A375 (cell line): ENCODE results near the gene ABCA8. TPM values are rescaled to one million over a fixed set of nuclear protein-coding genes. Genes with fewer than 3 reads are reported as not detected.

Source experiments
- total RNA-seq: library from RNA; depleted of rRNA; stranded (reverse); fragments of >200 nt; shearing (Covaris generic); gene quantifications from 2 replicates; pipeline ENCODE4 v1.2.3, GENCODE V29; 2014; rRNA removed

ABCA8 gene, protein sequence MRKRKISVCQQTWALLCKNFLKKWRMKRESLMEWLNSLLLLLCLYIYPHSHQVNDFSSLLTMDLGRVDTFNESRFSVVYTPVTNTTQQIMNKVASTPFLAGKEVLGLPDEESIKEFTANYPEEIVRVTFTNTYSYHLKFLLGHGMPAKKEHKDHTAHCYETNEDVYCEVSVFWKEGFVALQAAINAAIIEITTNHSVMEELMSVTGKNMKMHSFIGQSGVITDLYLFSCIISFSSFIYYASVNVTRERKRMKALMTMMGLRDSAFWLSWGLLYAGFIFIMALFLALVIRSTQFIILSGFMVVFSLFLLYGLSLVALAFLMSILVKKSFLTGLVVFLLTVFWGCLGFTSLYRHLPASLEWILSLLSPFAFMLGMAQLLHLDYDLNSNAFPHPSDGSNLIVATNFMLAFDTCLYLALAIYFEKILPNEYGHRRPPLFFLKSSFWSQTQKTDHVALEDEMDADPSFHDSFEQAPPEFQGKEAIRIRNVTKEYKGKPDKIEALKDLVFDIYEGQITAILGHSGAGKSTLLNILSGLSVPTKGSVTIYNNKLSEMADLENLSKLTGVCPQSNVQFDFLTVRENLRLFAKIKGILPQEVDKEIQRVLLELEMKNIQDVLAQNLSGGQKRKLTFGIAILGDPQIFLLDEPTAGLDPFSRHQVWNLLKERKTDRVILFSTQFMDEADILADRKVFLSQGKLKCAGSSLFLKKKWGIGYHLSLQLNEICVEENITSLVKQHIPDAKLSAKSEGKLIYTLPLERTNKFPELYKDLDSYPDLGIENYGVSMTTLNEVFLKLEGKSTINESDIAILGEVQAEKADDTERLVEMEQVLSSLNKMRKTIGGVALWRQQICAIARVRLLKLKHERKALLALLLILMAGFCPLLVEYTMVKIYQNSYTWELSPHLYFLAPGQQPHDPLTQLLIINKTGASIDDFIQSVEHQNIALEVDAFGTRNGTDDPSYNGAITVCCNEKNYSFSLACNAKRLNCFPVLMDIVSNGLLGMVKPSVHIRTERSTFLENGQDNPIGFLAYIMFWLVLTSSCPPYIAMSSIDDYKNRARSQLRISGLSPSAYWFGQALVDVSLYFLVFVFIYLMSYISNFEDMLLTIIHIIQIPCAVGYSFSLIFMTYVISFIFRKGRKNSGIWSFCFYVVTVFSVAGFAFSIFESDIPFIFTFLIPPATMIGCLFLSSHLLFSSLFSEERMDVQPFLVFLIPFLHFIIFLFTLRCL (N-terminal part only)
- 0.88 and 5.8 TPM in 2 replicates for total RNA-seq

DNA sequence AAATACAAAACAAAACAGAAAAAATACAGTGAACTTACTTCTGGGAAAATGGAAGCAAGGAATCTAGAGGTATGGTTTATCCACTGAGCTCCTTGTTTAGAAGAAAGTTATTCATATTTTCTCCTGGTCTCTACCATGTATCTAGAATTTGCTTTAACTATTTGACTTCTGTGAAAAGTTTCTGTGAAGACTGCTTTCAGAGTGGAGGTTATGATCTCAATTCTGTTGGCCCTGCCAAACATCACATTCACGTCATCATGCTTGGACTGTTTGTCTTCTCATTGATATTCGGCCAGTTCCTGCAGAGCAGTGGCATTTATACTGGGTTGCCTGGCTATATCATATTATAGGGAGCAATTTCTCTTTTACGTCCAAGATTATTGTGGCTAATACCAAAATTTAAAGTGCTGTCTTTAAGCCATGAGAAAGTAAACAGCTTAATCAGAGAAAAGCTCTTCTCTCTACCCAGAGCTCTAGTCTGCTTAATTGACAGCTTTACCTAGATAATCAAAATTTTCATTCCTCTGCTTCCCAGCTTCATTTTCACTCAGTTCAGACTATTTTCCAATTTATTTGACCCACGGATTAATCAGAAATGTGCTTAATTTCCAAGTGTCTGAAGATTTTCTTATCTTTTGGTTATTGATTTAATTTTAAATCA, at the start of gene ABCA8:
ABCA8 (minus strand) TSS at position 212 of the 661 bp plus-strand sequence. CDS start 13,358 bp downstream, outside the sequence.

Other genes starting within 250 kb of the ABCA8 start
- 0.03 and 0.23 TPM in 2 replicates for gene ABCA9, start 105.5 kb upstream of the ABCA8 start, total RNA-seq
- 0.79 and 1.6 TPM in 2 replicates for gene ABCA6, start 186.5 kb upstream of the ABCA8 start, total RNA-seq